Testis (tissue), 2 donors: Measurements from ENCODE around the gene MRPL9.

ENCODE experiments used
- CTCF ChIP-seq, 3 experiments: fragments of 450-650 bp in 2 of 3; fragments of 200-600 bp in 1 of 3; sonication (generic) in 1 of 3; IDR thresholded peaks; one replicate each; pipeline ENCODE4 v1.5.1; 2016 to 2019; ENCODE audit warnings: antibody characterized with exemption in 3 of 3, mild to moderate bottlenecking in 2 of 3, moderate library complexity in 1 of 3
- POLR2A ChIP-seq: fragments of 450-650 bp; IDR thresholded peaks from one replicate; pipeline ENCODE4 v1.6.1; 2017; ENCODE audit warnings: antibody characterized with exemption, mild to moderate bottlenecking, moderate library complexity

DNA sequence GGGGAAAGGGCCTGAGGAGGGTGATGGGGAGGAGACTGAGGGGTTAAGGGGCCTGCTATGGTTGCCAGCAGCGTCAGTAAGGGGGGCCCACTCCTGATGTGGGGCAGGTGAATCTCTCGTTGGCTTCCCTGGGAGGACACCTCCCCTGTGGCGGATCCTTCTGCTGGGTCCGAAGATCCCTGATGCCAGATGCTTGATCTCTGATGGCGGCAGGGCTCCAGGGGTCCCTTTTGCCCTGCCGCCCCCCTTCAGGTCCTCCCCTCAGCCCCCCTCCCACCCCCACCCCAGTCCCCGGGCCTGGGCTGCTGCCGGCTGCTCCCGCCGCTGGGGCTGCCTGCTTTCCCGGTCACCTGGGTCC is 46.9 kb downstream of the MRPL9 start:
- TF ChIP-seq CTCF (IDR thresholded peaks at IDR 0.05) (no peak), POLR2A (no peak)
